ENCODE results near the gene CRIP2. TPM values are rescaled to one million over a fixed set of nuclear protein-coding genes. Genes with fewer than 3 reads are reported as not detected.

Gene CRIP2
- total and polyA plus RNA-seq, 2 donors (not counting 3 experiments of a cell fraction or from before 2014, with no cell fraction given) = 322 to 954 TPM

DNA sequence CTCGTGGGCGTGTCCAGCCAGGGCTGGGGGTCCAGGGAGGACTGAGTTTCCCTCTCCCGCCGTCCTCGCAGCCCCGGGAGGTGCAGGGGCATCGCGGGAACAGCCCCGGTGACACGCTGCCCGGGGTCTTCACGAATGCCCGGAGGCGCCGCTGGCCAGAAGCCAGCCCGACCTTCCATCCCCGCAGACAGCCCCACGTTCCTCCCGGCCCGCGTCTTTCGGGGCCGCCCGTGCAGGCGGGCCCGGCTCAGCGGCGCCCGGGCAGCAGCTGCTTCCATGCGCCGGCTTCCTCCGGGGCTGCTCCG lies 15.6 kb downstream of the CRIP2 start:
- H3K4me1 ChIP-seq (ENCODE audit: control insufficient read depth, extremely low read depth, insufficient read depth, low read length) = peaks cover 2% of the 10 kb centered on the region
- no peaks in the 10 kb centered on the region for H3K9me3 ChIP-seq (replicated peaks; ENCODE audit: control insufficient read depth, insufficient read depth, low read length)
- H3K79me2 ChIP-seq (ENCODE audit: control insufficient read depth, insufficient read depth, low read length) = peaks cover 3% of the 10 kb centered on the region
- DNase-seq (ENCODE audit: low read depth, low spot score) (no peak), FAIRE-seq (no peak)
- peak overlapping the region; percentile 75 for H3K4me2 ChIP-seq (ENCODE audit: insufficient read depth, low read length)
- peak overlapping the region; percentile 82 for H3K27ac ChIP-seq (ENCODE audit: insufficient read depth, low read depth, low read length)
- no peaks in the 10 kb centered on the region for H4K20me1 ChIP-seq (replicated peaks; ENCODE audit: control insufficient read depth, extremely low read depth, insufficient read depth, low read length)
- TF ChIP-seq, protein P1, sequence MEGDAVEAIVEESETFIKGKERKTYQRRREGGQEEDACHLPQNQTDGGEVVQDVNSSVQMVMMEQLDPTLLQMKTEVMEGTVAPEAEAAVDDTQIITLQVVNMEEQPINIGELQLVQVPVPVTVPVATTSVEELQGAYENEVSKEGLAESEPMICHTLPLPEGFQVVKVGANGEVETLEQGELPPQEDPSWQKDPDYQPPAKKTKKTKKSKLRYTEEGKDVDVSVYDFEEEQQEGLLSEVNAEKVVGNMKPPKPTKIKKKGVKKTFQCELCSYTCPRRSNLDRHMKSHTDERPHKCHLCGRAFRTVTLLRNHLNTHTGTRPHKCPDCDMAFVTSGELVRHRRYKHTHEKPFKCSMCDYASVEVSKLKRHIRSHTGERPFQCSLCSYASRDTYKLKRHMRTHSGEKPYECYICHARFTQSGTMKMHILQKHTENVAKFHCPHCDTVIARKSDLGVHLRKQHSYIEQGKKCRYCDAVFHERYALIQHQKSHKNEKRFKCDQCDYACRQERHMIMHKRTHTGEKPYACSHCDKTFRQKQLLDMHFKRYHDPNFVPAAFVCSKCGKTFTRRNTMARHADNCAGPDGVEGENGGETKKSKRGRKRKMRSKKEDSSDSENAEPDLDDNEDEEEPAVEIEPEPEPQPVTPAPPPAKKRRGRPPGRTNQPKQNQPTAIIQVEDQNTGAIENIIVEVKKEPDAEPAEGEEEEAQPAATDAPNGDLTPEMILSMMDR (IDR thresholded peaks at IDR 0.05; ENCODE audit: extremely low read depth in 1 of 2, insufficient read depth in 1 of 2, low read depth in 1 of 2, low read length in 2 of 2) = no peak
- no peak for TF ChIP-seq JUN (IDR thresholded peaks at IDR 0.05; ENCODE audit: borderline replicate concordance, insufficient read depth, insufficient read length, low read depth)
- no peak for TF ChIP-seq FOS (IDR thresholded peaks at IDR 0.05; ENCODE audit: borderline replicate concordance, insufficient read depth, low read length)
- TF ChIP-seq POLR2AphosphoS5 (IDR thresholded peaks at IDR 0.05; ENCODE audit: insufficient read depth, low read depth, low read length) = no peak
- no peak for TF ChIP-seq MYC (IDR thresholded peaks at IDR 0.05; ENCODE audit: low read depth, low read length)
- TF ChIP-seq, protein P2, sequence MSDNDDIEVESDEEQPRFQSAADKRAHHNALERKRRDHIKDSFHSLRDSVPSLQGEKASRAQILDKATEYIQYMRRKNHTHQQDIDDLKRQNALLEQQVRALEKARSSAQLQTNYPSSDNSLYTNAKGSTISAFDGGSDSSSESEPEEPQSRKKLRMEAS (IDR thresholded peaks at IDR 0.05; ENCODE audit: insufficient read depth, insufficient read length) = no peak
- TF ChIP-seq POLR2A (IDR thresholded peaks at IDR 0.05; ENCODE audit: low read depth, low read length) = no peak
- no peak for TF ChIP-seq EZH2 (IDR thresholded peaks at IDR 0.05; ENCODE audit: borderline replicate concordance, low read depth, low read length, severe bottlenecking)
- no peak for TF ChIP-seq GATA2 (IDR thresholded peaks at IDR 0.05; ENCODE audit: insufficient read depth, insufficient read length, low read depth, low read length)
- H3K9me1 ChIP-seq (replicated peaks; ENCODE audit: control insufficient read depth, extremely low read depth, insufficient read depth, low read length) = no peaks in the 10 kb centered on the region
- peak overlapping the region; percentile 46 to 67 (median 51) for H3K4me3 ChIP-seq (replicated peaks in 1 of 3; ENCODE audit: insufficient read depth in 1 of 3, low read depth in 1 of 3, low read length in 3 of 3)
- POLR2A ChIA-PET = interaction anchor here (0.7 to 1.4 kb wide), 4 partner anchors 10 to 119 kb away, joined by 3 to 9 read pairs (median 4); no protein-coding TSS in a partner anchor
- CTCF ChIA-PET = interaction anchor here (0.6 to 5.1 kb wide), 30 partner anchors 9 to 400 kb away, joined by 3 to 239 read pairs (median 6); partner anchors contain the start of genes BRF1, BTBD6, NUDT14 and PACS2
- dilution Hi-C loops (cut with MboI; ENCODE audit: extremely low pct_ligation_motif_present, low sequenced_read_pairs) (no loop called here), intact Hi-C loops (cut with micrococcal nuclease) (loop anchor here (1.0 to 5.0 kb wide), 9 partner anchors 16 to 813 kb away; partner anchors contain the start of genes BRF1, CRIP2 and TEX22)
- H2AFZ ChIP-seq (ENCODE audit: low read depth, low read length) = peak overlapping the region; percentile 84
- peak overlapping the region; percentile 84 for H3K9ac ChIP-seq (replicated peaks; ENCODE audit: extremely low read depth, insufficient read depth, low read length)
- no peaks in the 10 kb centered on the region for H3K36me3 ChIP-seq (ENCODE audit: control insufficient read depth in 2 of 2, extremely low read depth in 1 of 2, insufficient read depth in 2 of 2, low read length in 2 of 2)
- H3K27me3 ChIP-seq (ENCODE audit: control insufficient read depth in 2 of 2, insufficient read depth in 2 of 2, low read length in 2 of 2) = peaks cover 0 to 12% of the 10 kb centered on the region in 2 experiments
- no TSS peak for BruUV-seq (replicated peaks)

Data from endothelial cell of umbilical vein (primary cell).